Neutrophil (primary cell): ENCODE measurements around the gene ADISSP.

Experiments
- H3K27ac ChIP-seq: fragments of 200-600 bp; sonication (generic); 2 replicates; pipeline ENCODE4 v1.5.1; 2016; ENCODE audit warnings: mild to moderate bottlenecking, moderate library complexity
- H3K27me3 ChIP-seq: fragments of 200-600 bp; sonication (generic); 2 replicates; pipeline ENCODE4 v1.6.0; 2016; ENCODE audit warnings: mild to moderate bottlenecking
- H3K36me3 ChIP-seq: fragments of 200-600 bp; sonication (generic); 2 replicates; pipeline ENCODE4 v1.5.1; 2017
- H3K4me1 ChIP-seq, 2 experiments: fragments of 200-600 bp in 1 of 2; sonication (generic) in 1 of 2; 1 replicate in 1 of 2; 2 replicates in 1 of 2; pipeline versions ENCODE4 v1.5.1 to v1.6.1; 2013 to 2016; ENCODE audit warnings: low read depth in 1 of 2, low read length in 1 of 2, mild to moderate bottlenecking in 1 of 2, moderate library complexity in 1 of 2; ENCODE audit not compliant: control insufficient read depth in 1 of 2, insufficient read depth in 1 of 2
- H3K4me3 ChIP-seq, 2 experiments: fragments of 200-600 bp in 1 of 2; sonication (generic) in 1 of 2; 1 replicate in 1 of 2; 2 replicates in 1 of 2; pipeline ENCODE4 v1.5.1; 2013 to 2016; ENCODE audit warnings: low read depth in 1 of 2, low read length in 1 of 2, mild to moderate bottlenecking in 1 of 2, moderate library complexity in 1 of 2
- H3K9me3 ChIP-seq: fragments of 200-600 bp; sonication (generic); 2 replicates; pipeline ENCODE4 v1.5.1; 2016
- TF ChIP-seq, protein P1 (sequence below): fragments of 200-600 bp; sonication (generic); IDR thresholded peaks from 2 replicates; pipeline ENCODE4 v1.5.1; 2016; ENCODE audit warnings: antibody characterized with exemption

ADISSP gene

DNA sequence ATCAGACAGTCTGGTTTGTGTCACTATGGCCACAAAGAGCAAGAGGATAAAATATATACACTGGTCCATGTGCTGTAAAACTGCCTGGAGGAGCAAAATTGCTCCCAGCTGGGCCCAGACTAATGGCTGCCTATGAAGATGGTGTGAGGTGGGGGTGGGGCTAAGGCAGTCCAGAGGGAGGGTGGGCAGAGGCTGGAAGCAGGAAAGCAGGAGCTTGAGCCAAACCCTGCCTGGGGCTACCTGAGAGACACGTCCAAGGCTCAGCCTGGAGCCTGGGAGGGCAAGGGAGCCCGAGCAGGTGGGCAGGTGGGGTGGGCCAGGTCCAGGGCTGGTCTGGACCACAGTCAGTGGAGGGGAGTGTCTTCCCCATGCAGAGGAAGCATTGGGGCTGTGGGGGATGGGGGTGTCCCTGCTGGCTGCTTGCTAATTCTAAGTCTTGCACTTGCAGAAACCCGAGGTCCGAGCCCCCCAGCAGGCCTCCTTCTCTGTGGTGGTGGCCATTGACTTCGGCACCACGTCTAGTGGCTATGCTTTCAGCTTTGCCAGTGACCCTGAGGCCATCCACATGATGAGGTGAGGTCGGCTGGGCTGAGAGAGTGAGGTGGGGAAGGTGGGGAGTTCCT, 25.6 kb downstream of the ADISSP start:
- Histone ChIP-seq H3K27me3 (peaks cover 22% of the 10 kb centered on the region), H3K4me1 (peaks cover 8% of the 10 kb centered on the region in 2 experiments), H3K9me3 (no peaks in the 10 kb centered on the region), H3K27ac (no peak overlapping the region), H3K4me3 (no peak overlapping the region), H3K36me3 (no peaks in the 10 kb centered on the region)
- TF ChIP-seq, protein P1, sequence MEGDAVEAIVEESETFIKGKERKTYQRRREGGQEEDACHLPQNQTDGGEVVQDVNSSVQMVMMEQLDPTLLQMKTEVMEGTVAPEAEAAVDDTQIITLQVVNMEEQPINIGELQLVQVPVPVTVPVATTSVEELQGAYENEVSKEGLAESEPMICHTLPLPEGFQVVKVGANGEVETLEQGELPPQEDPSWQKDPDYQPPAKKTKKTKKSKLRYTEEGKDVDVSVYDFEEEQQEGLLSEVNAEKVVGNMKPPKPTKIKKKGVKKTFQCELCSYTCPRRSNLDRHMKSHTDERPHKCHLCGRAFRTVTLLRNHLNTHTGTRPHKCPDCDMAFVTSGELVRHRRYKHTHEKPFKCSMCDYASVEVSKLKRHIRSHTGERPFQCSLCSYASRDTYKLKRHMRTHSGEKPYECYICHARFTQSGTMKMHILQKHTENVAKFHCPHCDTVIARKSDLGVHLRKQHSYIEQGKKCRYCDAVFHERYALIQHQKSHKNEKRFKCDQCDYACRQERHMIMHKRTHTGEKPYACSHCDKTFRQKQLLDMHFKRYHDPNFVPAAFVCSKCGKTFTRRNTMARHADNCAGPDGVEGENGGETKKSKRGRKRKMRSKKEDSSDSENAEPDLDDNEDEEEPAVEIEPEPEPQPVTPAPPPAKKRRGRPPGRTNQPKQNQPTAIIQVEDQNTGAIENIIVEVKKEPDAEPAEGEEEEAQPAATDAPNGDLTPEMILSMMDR, result no peak

DNA sequence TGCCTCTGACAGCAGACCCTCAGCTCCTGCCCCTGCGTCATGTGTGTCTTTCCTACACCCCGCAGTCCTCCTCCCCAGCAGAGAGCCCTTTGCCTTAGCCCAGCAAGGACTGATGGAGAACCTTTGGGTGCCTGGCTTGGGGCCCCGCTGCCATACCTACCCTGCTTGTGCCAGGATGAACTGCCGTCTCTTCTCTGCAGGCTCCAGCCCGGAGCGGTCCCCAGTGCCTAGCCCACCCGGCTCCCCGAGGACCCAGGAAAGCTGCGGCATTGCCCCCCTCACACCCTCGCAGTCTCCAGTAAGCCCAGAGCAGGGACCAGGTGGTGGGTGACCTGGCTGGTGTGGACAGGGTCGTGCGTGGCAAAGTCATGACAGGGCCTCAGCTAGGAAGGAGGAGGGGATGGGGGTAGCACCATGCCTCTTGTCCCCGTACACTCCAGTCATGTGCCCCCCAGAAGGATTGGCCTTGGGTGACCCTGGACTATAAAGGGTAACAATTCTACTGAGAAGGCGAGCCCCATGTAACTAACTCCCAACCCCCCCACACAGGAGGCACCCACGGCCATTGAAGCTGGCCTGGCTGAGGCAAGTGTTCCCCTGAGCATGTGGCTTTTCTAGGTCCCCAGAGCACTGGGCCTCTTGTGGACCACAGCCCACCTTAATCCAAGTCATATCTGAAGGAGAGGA, 26.8 kb downstream of the ADISSP start:
- Histone ChIP-seq H3K36me3 (no peaks in the 10 kb centered on the region), H3K4me3 (no peak overlapping the region)

DNA sequence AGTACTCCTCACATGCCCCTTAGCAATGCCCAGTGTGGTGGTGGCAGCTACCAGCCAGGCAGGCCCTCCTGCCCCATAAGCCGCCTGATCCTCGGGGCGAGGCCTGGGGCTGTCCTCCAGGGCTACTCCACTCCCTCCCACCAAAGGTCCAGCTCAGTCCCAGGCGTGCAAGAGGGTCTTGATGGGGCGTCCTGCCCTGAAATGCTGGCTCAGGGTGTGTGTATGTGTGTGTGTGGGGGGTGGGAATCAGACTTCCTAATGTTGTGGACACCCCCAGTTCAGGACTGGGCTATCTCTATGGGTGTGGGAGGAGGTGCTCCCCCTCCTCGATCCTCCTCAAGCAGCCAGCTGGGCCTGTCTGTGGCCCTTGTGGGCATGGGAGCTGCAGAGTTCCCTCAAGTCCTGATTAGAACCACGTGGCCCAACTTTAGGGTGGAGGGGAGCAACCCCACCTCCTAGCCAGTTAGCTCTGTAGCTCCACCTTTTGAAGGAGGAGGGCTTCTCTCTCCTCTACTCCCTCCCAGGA, 27.6 kb downstream of the ADISSP start:
- Histone ChIP-seq H3K4me1 (peaks cover 4% of the 10 kb centered on the region in 2 experiments), H3K36me3 (no peaks in the 10 kb centered on the region), H3K9me3 (no peaks in the 10 kb centered on the region), H3K27me3 (peaks cover 21% of the 10 kb centered on the region), H3K27ac (no peak overlapping the region), H3K4me3 (no peak overlapping the region)
- TF ChIP-seq, protein P1, result no peak

More for the DNA sequence above, 26.8 kb downstream of the ADISSP start:
- peaks cover 23% of the 10 kb centered on the region for H3K27me3 ChIP-seq
- peaks cover 8% of the 10 kb centered on the region in 2 experiments for H3K4me1 ChIP-seq
- TF ChIP-seq, protein P1, result no peak
- no peaks in the 10 kb centered on the region for H3K9me3 ChIP-seq
- no peak overlapping the region for H3K27ac ChIP-seq

DNA sequence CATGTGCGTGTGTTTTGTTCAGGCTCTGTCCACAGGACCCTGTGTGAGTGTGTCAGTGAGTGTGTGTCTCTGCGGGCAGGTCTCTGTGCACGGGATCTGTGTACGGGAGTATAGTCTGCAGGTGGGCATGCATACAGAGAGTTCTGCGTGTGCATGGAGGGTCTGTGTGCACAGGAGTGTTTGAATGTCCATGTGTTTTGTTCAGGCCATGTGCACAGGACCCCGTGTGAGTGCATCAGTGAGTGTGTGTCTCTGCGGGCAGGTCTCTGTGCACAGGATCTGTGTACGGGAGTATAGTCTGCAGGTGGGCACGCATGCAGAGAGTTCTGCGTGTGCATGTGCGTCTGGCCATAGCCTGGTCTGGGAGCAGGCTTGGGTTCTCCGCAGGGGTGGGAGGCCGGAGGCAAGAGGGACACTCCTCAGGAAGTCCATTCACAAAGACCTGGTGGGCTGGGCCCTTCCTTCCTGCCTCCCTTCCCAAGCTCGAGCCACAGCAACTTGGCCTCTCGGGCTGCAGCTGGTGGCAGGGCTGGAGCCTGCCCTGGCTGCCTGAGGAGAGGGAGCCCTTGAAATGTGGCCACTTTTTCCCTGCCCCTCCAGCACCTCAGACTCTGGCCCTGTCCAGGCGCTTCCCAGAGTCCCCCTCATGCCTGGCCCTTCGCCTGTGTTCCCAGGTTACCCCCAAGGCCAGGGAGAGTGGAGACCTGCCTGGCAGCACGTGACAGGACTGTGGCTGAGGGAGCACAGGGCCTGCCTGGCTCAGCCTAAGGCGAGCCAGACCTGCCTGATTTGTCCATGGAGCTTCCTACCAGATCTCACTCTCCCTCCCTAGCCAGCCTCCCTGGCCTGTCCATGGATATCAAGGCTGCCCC, 28.3 kb downstream of the ADISSP start:
- TF ChIP-seq, protein P1, result no peak
- Histone ChIP-seq H3K27me3 (peaks cover 20% of the 10 kb centered on the region), H3K9me3 (no peaks in the 10 kb centered on the region), H3K4me3 (no peak overlapping the region), H3K27ac (no peak overlapping the region), H3K4me1 (no peaks in the 10 kb centered on the region), H3K36me3 (no peaks in the 10 kb centered on the region)
